ENCODE measurements around the gene FAM3A.

DNA sequence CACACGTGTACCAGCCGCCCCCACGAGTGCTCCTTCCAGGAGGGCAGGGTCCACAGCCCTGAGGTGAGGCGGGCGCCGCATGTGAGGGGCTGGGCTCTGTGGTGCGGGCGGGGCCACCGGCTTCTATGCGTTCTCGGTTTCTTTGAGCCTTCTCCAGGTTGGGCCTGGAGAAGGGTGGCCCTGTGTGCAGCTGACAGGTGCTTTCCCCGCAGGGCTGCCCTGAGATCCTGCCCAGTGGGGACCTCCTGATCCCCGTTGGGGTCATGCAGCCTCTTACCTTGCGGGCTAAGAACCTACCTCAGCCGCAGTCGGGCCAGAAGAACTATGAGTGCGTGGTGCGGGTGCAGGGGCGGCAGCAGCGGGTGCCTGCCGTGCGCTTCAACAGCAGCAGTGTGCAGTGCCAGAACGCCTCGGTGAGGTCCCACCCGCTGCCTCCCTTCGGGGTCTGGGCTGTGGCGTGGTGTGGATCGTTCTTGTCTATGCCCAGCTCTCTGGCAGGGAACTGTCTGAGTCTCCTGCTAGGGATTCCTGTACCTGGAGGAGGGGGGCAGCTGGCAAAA lies 51.1 kb downstream of the FAM3A start:
- TF ChIP-seq POLR2A (IDR thresholded peaks at IDR 0.05), result no peak
- TF ChIP-seq, protein P1, sequence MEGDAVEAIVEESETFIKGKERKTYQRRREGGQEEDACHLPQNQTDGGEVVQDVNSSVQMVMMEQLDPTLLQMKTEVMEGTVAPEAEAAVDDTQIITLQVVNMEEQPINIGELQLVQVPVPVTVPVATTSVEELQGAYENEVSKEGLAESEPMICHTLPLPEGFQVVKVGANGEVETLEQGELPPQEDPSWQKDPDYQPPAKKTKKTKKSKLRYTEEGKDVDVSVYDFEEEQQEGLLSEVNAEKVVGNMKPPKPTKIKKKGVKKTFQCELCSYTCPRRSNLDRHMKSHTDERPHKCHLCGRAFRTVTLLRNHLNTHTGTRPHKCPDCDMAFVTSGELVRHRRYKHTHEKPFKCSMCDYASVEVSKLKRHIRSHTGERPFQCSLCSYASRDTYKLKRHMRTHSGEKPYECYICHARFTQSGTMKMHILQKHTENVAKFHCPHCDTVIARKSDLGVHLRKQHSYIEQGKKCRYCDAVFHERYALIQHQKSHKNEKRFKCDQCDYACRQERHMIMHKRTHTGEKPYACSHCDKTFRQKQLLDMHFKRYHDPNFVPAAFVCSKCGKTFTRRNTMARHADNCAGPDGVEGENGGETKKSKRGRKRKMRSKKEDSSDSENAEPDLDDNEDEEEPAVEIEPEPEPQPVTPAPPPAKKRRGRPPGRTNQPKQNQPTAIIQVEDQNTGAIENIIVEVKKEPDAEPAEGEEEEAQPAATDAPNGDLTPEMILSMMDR (IDR thresholded peaks at IDR 0.05 in 8 of 11, conservative IDR thresholded peaks at IDR 0.05 in 3 of 11), result no peak

Data from spleen (tissue), 7 donors.